KBM-7 (cell line): ENCODE results near the gene EYA2.
"Not testable (repeated sequence)": the region's sequence is repeated elsewhere in the genome, so short reads cannot be mapped to it uniquely, and the experiment has no call there.

Source experiments
- DNase-seq: peaks from one replicate; pipeline ENCODE4 v3.0.0-alpha.2; 2015
- in situ Hi-C: fragments of 300-500 bp; cut with MboI; formaldehyde crosslinking; loops from 2 replicates; pipeline ENCODE4 v1.14.3; 2020; ENCODE audit warnings: low sequenced_read_pairs, low pct_unique_long_range_greater_than_20kb, mixed read lengths

Gene EYA2

GRCh38 chr20:46928580-46929132, 34.0 kb downstream of the EYA2 start:
- in situ Hi-C loops = no loop called here
- no peak for DNase-seq

- in situ Hi-C loops = no loop called here
- DNase-seq = no peak
Measured at GRCh38 chr20:46929902-46930301, 35.3 kb downstream of the EYA2 start.

- DNase-seq = no peak
- in situ Hi-C loops = no loop called here
Measured at GRCh38 chr20:46930640-46931339, 36.1 kb downstream of the EYA2 start.

- in situ Hi-C loops = no loop called here
- DNase-seq = no peak
Measured at GRCh38 chr20:46931699-46932098, 37.1 kb downstream of the EYA2 start.

GRCh38 chr20:46932439-46932838, 37.8 kb downstream of the EYA2 start:
- DNase-seq, in situ Hi-C loops: not testable (repeated sequence)

GRCh38 chr20:46933150-46933549, 38.5 kb downstream of the EYA2 start:
- DNase-seq = no peak
- in situ Hi-C loops = no loop called here

GRCh38 chr20:46934746-46935287, 40.2 kb downstream of the EYA2 start:
- in situ Hi-C loops = no loop called here

GRCh38 chr20:46935394-46936017, 40.9 kb downstream of the EYA2 start:
- no peak for DNase-seq
- in situ Hi-C loops = no loop called here

More at GRCh38 chr20:46934746-46935287, 40.2 kb downstream of the EYA2 start:
- no peak for DNase-seq

- in situ Hi-C loops = no loop called here
- no peak for DNase-seq
Measured at GRCh38 chr20:46936415-46937156, 41.9 kb downstream of the EYA2 start.

- DNase-seq = no peak
- in situ Hi-C loops = no loop called here
Measured at GRCh38 chr20:46937157-46937523, 42.5 kb downstream of the EYA2 start.

GRCh38 chr20:46937533-46938226, 43.0 kb downstream of the EYA2 start:
- DNase-seq = no peak
- in situ Hi-C loops = no loop called here

GRCh38 chr20:46938434-46938833, 43.8 kb downstream of the EYA2 start:
- in situ Hi-C loops = no loop called here
- DNase-seq = no peak

- DNase-seq = peak; percentile 9
- in situ Hi-C loops = no loop called here
Measured at GRCh38 chr20:46939031-46939965, 44.7 kb downstream of the EYA2 start.

- in situ Hi-C loops = no loop called here
- no peak for DNase-seq
Measured at GRCh38 chr20:46940616-46941015, 46.0 kb downstream of the EYA2 start.

- DNase-seq = no peak
- in situ Hi-C loops = no loop called here
Measured at GRCh38 chr20:46941404-46941803, 46.8 kb downstream of the EYA2 start.

- in situ Hi-C loops = no loop called here
- no peak for DNase-seq
Measured at GRCh38 chr20:46943861-46944591, 49.4 kb downstream of the EYA2 start.

- DNase-seq = no peak
- in situ Hi-C loops = no loop called here
Measured at GRCh38 chr20:46945465-46945864, 50.8 kb downstream of the EYA2 start.
